22Rv1 (cell line): ENCODE data around the gene SCN2A.

Experiments used
- ZFX ChIP-seq: fragments of 450-650 bp; IDR thresholded peaks from 2 replicates; pipeline ENCODE4 v1.6.1; 2017; ENCODE audit warnings: antibody characterized with exemption, borderline replicate concordance
- TF ChIP-seq, protein P1 (sequence below): fragments of 450-650 bp; IDR thresholded peaks from 2 replicates; pipeline ENCODE4 v1.5.1; 2017; ENCODE audit warnings: mild to moderate bottlenecking

DNA sequence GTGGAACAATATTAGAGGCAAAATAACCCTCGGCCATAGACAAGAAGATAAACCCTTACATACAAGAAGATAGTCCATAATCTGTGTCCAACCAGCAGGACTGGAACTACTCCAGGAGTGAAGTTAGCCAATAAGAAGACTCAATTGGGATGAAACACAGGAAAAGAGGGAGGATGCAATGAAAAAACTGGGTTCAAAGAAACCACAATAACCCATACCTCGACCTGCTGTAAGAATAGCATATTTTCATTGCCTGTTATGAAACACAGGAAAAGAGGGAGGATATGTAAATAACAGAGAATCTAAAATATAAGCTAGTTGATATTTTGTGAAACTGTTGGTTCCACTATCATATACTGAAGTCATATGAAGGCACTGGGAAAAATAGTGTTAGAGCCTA lies 143.1 kb downstream of the SCN2A start:
- TF ChIP-seq, protein P1, sequence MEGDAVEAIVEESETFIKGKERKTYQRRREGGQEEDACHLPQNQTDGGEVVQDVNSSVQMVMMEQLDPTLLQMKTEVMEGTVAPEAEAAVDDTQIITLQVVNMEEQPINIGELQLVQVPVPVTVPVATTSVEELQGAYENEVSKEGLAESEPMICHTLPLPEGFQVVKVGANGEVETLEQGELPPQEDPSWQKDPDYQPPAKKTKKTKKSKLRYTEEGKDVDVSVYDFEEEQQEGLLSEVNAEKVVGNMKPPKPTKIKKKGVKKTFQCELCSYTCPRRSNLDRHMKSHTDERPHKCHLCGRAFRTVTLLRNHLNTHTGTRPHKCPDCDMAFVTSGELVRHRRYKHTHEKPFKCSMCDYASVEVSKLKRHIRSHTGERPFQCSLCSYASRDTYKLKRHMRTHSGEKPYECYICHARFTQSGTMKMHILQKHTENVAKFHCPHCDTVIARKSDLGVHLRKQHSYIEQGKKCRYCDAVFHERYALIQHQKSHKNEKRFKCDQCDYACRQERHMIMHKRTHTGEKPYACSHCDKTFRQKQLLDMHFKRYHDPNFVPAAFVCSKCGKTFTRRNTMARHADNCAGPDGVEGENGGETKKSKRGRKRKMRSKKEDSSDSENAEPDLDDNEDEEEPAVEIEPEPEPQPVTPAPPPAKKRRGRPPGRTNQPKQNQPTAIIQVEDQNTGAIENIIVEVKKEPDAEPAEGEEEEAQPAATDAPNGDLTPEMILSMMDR: no peak
- no peak for TF ChIP-seq ZFX
